HG03460 (cell line): Measurements from ENCODE around the gene MRPL21.

Experiments used
- ATAC-seq: cut with Tn5 transposase; IDR thresholded peaks from one replicate; pipeline ENCODE4 v1.9.1; 2021; ENCODE audit not compliant: unreplicated experiment

Gene MRPL21

GRCh38 chr11:68935066-68935465 is 31.4 kb upstream of the MRPL21 start:
- no peak for ATAC-seq

- ATAC-seq = no peak
Observed at GRCh38 chr11:68934666-68935065, 31.0 kb upstream of the MRPL21 start.

- no peak for ATAC-seq
Observed at GRCh38 chr11:68934321-68934645, 30.7 kb upstream of the MRPL21 start.

- ATAC-seq = no peak
Observed at GRCh38 chr11:68933605-68934320, 30.1 kb upstream of the MRPL21 start.

- ATAC-seq = no peak
Observed at GRCh38 chr11:68932933-68933577, 29.4 kb upstream of the MRPL21 start.

GRCh38 chr11:68932358-68932757 is 28.7 kb upstream of the MRPL21 start:
- no peak for ATAC-seq

- ATAC-seq = no peak
Observed at GRCh38 chr11:68931911-68932310, 28.3 kb upstream of the MRPL21 start.

GRCh38 chr11:68930991-68931855 is 27.6 kb upstream of the MRPL21 start:
- ATAC-seq = no peak

GRCh38 chr11:68929706-68930570 is 26.3 kb upstream of the MRPL21 start:
- ATAC-seq = no peak

GRCh38 chr11:68929135-68929534 is 25.5 kb upstream of the MRPL21 start:
- no peak for ATAC-seq

- no peak for ATAC-seq
Observed at GRCh38 chr11:68928136-68928880, 24.7 kb upstream of the MRPL21 start.

GRCh38 chr11:68927280-68928135 is 23.9 kb upstream of the MRPL21 start:
- ATAC-seq = no peak

- no peak for ATAC-seq
Observed at GRCh38 chr11:68925611-68926010, 22.0 kb upstream of the MRPL21 start.

- ATAC-seq = no peak
Observed at GRCh38 chr11:68924073-68924925, 20.7 kb upstream of the MRPL21 start.

GRCh38 chr11:68923614-68924013 is 20.0 kb upstream of the MRPL21 start:
- no peak for ATAC-seq

- no peak for ATAC-seq
Observed at GRCh38 chr11:68916439-68916838, 12.8 kb upstream of the MRPL21 start.

GRCh38 chr11:68914761-68915160 is 11.1 kb upstream of the MRPL21 start:
- ATAC-seq = no peak

- no peak for ATAC-seq
Observed at GRCh38 chr11:68913188-68913587, 9.6 kb upstream of the MRPL21 start.
